ENCODE results near the gene SCAPER. TPM values are rescaled to one million over a fixed set of nuclear protein-coding genes. Genes with fewer than 3 reads are reported as not detected.

Gene SCAPER
- polyA plus RNA-seq, 4 donors, result 8.1 to 25.9 (median 14.0) TPM

DNA sequence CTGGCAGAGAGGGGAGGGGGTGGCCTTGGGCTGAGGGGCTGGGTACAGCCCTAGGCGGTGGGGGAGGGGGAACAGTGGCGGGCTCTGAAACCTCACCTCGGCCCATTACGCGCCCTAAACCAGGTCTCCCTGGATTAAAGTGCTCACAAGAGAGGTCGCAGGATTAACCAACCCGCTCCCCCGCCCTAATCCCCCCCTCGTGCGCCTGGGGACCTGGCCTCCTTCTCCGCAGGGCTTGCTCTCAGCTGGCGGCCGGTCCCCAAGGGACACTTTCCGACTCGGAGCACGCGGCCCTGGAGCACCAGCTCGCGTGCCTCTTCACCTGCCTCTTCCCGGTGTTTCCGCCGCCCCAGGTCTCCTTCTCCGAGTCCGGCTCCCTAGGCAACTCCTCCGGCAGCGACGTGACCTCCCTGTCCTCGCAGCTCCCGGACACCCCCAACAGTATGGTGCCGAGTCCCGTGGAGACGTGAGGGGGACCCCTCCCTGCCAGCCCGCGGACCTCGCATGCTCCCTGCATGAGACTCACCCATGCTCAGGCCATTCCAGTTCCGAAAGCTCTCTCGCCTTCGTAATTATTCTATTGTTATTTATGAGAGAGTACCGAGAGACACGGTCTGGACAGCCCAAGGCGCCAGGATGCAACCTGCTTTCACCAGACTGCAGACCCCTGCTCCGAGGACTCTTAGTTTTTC is 563.6 kb downstream of the SCAPER start:
- DNase-seq (peak in 1 of 2 donors; percentile 55), FAIRE-seq (no peak)
- peaks cover 20 to 92% (median 57%) of the 10 kb centered on the region in 3 donors for H3K27me3 ChIP-seq (ENCODE audit: control insufficient read depth in 3 of 3, insufficient read depth in 3 of 3, low read length in 3 of 3)
- peaks cover 0 to 3% of the 10 kb centered on the region in 2 donors for H3K9me3 ChIP-seq (ENCODE audit: control insufficient read depth in 2 of 2, insufficient read depth in 1 of 2, low read depth in 1 of 2, low read length in 1 of 2)
- no peak overlapping the region for H3K27ac ChIP-seq (ENCODE audit: low read depth in 1 of 3, low read length in 2 of 3)
- peaks cover 0 to 16% (median 0%) of the 10 kb centered on the region in 3 donors for H3K36me3 ChIP-seq (ENCODE audit: control insufficient read depth in 3 of 3, insufficient read depth in 2 of 3, low read depth in 1 of 3, low read length in 3 of 3)
- H3K4me3 ChIP-seq (ENCODE audit: low read depth in 1 of 3, low read length in 3 of 3), result peak overlapping the region in 2 of 3 donors; percentile 12 to 33
- peaks cover 17 to 36% (median 19%) of the 10 kb centered on the region in 3 donors for H3K4me1 ChIP-seq (ENCODE audit: control insufficient read depth in 3 of 3, insufficient read depth in 2 of 3, low read depth in 1 of 3, low read length in 2 of 3)
- 5 to 26% (median 13%) methylated on average over 40 to 42 of the region's 42 CpGs for WGBS, 3 donors

DNA sequence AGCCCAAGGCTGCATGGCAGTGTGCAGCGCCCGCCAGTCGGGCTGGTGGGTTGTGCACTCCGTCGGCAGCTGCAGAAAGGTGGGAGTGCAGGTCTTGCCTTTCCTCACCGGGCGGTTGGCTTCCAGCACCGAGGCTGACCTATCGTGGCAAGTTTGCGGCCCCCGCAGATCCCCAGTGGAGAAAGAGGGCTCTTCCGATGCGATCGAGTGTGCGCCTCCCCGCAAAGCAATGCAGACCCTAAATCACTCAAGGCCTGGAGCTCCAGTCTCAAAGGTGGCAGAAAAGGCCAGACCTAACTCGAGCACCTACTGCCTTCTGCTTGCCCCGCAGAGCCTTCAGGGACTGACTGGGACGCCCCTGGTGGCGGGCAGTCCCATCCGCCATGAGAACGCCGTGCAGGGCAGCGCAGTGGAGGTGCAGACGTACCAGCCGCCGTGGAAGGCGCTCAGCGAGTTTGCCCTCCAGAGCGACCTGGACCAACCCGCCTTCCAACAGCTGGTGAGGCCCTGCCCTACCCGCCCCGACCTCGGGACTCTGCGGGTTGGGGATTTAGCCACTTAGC is 564.3 kb downstream of the SCAPER start:
- H3K27ac ChIP-seq (ENCODE audit: low read depth in 1 of 3, low read length in 2 of 3), result peak overlapping the region in 1 of 3 donors; percentile 8
- WGBS, 3 donors, result 3 to 17% (median 13%) methylated on average over 33 to 35 of the region's 35 CpGs
- H3K27me3 ChIP-seq (ENCODE audit: control insufficient read depth in 3 of 3, insufficient read depth in 3 of 3, low read length in 3 of 3), result peaks cover 23 to 92% (median 56%) of the 10 kb centered on the region in 3 donors
- peaks cover 0 to 16% (median 0%) of the 10 kb centered on the region in 3 donors for H3K36me3 ChIP-seq (ENCODE audit: control insufficient read depth in 3 of 3, insufficient read depth in 2 of 3, low read depth in 1 of 3, low read length in 3 of 3)
- peaks cover 0 to 3% of the 10 kb centered on the region in 2 donors for H3K9me3 ChIP-seq (ENCODE audit: control insufficient read depth in 2 of 2, insufficient read depth in 1 of 2, low read depth in 1 of 2, low read length in 1 of 2)
- H3K4me3 ChIP-seq (ENCODE audit: low read depth in 1 of 3, low read length in 3 of 3), result peak overlapping the region in 2 of 3 donors; percentile 33 to 51
- FAIRE-seq (no peak), DNase-seq (peak; percentile 44 to 54)
- peaks cover 15 to 41% (median 19%) of the 10 kb centered on the region in 3 donors for H3K4me1 ChIP-seq (ENCODE audit: control insufficient read depth in 3 of 3, insufficient read depth in 2 of 3, low read depth in 1 of 3, low read length in 2 of 3)

DNA sequence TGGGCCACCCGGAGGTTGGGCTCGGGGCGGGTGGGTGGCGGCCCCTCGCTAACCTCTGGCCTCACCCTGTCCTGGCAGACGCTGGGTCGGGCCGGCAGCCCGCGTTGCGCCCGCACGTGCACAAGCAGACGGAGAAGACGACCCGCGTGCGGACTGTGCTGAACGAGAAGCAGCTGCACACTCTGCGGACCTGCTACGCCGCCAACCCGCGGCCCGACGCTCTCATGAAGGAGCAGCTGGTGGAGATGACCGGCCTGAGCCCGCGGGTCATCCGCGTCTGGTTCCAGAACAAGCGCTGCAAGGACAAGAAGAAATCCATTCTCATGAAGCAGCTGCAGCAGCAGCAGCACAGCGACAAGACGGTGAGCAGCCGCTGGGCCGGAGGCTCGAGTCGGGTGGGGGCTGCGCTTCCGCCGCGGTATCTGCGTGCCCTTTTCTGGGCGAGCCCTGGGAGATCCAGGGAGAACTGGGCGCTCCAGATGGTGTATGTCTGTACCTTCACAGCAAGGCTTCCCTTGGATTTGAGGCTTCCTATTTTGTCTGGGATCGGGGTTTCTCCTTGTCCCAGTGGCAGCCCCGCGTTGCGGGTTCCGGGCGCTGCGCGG is 564.8 kb downstream of the SCAPER start:
- H3K4me1 ChIP-seq (ENCODE audit: control insufficient read depth in 3 of 3, insufficient read depth in 2 of 3, low read depth in 1 of 3, low read length in 2 of 3), result peaks cover 15 to 42% (median 19%) of the 10 kb centered on the region in 3 donors
- peak overlapping the region in 1 of 3 donors; percentile 8 for H3K27ac ChIP-seq (ENCODE audit: low read depth in 1 of 3, low read length in 2 of 3)
- peak overlapping the region in 2 of 3 donors; percentile 33 to 51 for H3K4me3 ChIP-seq (ENCODE audit: low read depth in 1 of 3, low read length in 3 of 3)
- peaks cover 0 to 4% of the 10 kb centered on the region in 2 donors for H3K9me3 ChIP-seq (ENCODE audit: control insufficient read depth in 2 of 2, insufficient read depth in 1 of 2, low read depth in 1 of 2, low read length in 1 of 2)
- WGBS, 3 donors, result 2 to 7% (median 4%) methylated on average over 49 to 53 of the region's 53 CpGs
- H3K36me3 ChIP-seq (ENCODE audit: control insufficient read depth in 3 of 3, insufficient read depth in 2 of 3, low read depth in 1 of 3, low read length in 3 of 3), result peaks cover 0 to 16% (median 0%) of the 10 kb centered on the region in 3 donors
- DNase-seq (peak in 1 of 2 donors; percentile 77), FAIRE-seq (no peak)
- H3K27me3 ChIP-seq (ENCODE audit: control insufficient read depth in 3 of 3, insufficient read depth in 3 of 3, low read length in 3 of 3), result peaks cover 23 to 92% (median 51%) of the 10 kb centered on the region in 3 donors

DNA sequence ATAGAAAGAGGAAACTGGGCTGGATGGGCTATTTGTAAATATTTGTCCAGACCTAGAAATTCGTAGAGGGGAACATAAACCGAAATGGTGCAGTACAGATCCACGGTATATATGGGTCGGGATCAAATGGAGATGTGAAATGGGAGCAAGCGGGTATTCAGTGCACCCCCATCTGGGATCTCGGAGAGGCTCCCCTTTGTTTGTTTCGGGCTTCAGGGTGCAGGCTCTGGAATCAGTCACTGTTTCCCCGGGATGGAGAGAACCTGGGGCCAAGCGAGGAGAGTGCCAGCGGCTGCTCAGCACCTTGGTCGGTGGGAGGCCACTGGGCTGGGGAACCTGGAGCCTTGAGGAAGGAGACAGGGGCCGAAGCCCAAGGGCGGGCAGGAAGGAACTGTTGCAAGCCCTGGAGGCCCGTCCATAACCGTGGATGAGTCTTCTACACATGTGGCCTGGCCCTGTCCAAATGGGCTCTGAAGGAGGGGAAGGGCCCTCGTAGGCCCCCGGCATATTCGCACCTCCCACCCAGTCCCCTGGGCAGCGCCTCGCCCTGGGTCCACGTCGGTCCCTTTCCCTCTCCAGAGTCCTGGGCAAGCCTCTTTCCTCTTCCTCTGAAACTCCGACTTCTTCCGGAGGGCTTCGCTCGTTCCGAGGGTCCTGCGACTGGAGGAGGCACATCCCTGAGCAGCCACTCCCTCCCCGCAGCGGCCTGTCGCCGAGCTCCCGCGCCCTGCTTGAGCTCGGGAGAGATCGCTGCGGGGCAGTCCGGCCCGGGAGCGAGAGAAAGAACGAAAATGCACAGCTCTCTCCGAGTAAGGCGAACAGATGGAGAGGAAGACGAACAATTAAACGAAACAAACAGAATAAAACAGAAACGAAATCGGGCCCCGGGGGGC is 565.6 kb downstream of the SCAPER start:
- H3K27me3 ChIP-seq (ENCODE audit: control insufficient read depth in 3 of 3, insufficient read depth in 3 of 3, low read length in 3 of 3), result peaks cover 23 to 93% (median 52%) of the 10 kb centered on the region in 3 donors
- 8 to 12% (median 11%) methylated on average over 45 to 48 of the region's 48 CpGs for WGBS, 3 donors
- peaks cover 15 to 46% (median 19%) of the 10 kb centered on the region in 3 donors for H3K4me1 ChIP-seq (ENCODE audit: control insufficient read depth in 3 of 3, insufficient read depth in 2 of 3, low read depth in 1 of 3, low read length in 2 of 3)
- H3K27ac ChIP-seq (ENCODE audit: low read depth in 1 of 3, low read length in 2 of 3), result peak overlapping the region in 2 of 3 donors; percentile 8 to 33
- FAIRE-seq (no peak), DNase-seq (peak in 1 of 2 donors; percentile 71)
- peaks cover 0 to 16% (median 0%) of the 10 kb centered on the region in 3 donors for H3K36me3 ChIP-seq (ENCODE audit: control insufficient read depth in 3 of 3, insufficient read depth in 2 of 3, low read depth in 1 of 3, low read length in 3 of 3)
- peaks cover 0 to 7% of the 10 kb centered on the region in 2 donors for H3K9me3 ChIP-seq (ENCODE audit: control insufficient read depth in 2 of 2, insufficient read depth in 1 of 2, low read depth in 1 of 2, low read length in 1 of 2)
- peak overlapping the region in 2 of 3 donors; percentile 33 to 51 for H3K4me3 ChIP-seq (ENCODE audit: low read depth in 1 of 3, low read length in 3 of 3)

DNA sequence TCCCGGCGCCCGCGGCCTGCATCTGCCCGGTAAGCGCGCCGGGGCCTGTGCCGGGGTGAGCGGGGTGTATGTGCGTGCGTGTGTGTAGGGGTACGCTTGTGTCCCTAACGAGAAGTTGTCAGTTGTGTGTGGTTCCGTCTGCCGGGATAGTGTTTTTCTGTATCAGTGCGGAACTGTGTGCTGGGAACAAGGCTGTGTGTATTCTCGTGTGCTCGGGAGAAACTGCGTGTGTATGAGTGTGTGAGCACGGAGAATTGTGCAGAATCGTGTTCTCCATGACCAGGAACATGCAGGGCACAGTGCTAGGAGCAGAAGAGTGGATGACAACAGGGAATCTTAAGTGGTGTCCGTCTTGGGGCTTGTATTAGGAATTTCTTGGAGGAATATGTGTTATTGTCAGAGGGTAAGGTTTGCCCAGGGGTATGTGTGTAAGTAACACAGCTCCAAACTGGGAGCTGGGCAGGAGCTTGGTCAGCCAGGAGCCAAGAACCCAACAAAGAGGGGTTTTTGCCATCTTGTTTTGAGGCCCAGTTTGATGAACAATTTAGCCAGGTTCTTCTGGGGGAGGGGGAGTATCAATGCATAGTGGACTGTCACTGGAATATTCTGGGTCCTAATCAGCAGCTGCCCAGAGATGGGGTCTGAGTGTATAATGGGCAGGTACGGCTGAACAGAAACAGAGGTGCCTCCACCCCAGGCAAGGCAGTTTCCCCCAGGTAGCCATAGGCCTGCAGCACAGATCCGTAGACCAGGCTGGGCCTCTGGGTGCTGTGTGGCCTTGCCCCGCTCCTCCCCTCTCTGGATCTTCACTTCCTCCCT is 566.4 kb downstream of the SCAPER start:
- WGBS, 3 donors, result 12 to 18% (median 15%) methylated on average over 26 of the region's 26 CpGs
- DNase-seq, result no peak
- Histone ChIP-seq H3K4me3 (ENCODE audit: low read depth in 1 of 3, low read length in 3 of 3) (peak overlapping the region; percentile 21 to 41 (median 33)), H3K9me3 (ENCODE audit: control insufficient read depth in 2 of 2, insufficient read depth in 1 of 2, low read depth in 1 of 2, low read length in 1 of 2) (peaks cover 0 to 7% of the 10 kb centered on the region in 2 donors), H3K27ac (ENCODE audit: low read depth in 1 of 3, low read length in 2 of 3) (peak overlapping the region in 2 of 3 donors; percentile 8 to 78), H3K36me3 (ENCODE audit: control insufficient read depth in 3 of 3, insufficient read depth in 2 of 3, low read depth in 1 of 3, low read length in 3 of 3) (peaks cover 0 to 16% (median 0%) of the 10 kb centered on the region in 3 donors), H3K27me3 (ENCODE audit: control insufficient read depth in 3 of 3, insufficient read depth in 3 of 3, low read length in 3 of 3) (peaks cover 23 to 95% (median 50%) of the 10 kb centered on the region in 3 donors), H3K4me1 (ENCODE audit: control insufficient read depth in 3 of 3, insufficient read depth in 2 of 3, low read depth in 1 of 3, low read length in 2 of 3) (peaks cover 15 to 46% (median 19%) of the 10 kb centered on the region in 3 donors)
- no peak for FAIRE-seq

DNA sequence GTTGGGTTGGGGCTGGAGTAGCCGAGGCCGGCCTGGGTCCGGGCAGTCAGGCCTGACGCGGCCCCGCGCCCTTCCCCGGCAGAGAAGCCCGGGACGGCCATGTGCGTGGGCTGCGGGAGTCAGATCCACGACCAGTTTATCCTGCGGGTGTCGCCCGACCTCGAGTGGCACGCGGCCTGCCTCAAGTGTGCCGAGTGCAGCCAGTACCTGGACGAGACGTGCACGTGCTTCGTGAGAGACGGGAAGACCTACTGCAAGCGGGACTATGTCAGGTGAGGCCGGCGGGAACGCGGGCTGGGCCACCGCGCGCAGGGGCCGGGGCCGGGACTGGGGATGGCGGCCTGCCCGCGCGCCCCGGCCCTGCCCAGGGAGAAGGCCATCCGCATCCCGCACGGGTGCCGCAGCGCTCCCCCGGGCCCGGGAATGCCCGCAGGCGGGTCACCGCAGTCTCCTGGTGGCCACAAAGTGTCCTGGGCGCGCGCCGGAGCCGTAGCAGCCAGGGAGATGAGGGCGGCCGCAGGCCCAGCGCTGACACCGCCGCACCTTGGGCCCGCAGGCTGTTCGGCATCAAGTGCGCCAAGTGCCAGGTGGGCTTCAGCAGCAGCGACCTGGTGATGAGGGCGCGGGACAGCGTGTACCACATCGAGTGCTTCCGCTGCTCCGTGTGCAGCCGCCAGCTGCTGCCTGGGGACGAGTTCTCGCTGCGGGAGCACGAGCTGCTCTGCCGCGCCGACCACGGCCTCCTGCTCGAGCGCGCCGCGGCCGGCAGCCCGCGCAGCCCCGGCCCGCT is 567.2 kb downstream of the SCAPER start:
- peaks cover 13 to 41% (median 16%) of the 10 kb centered on the region in 3 donors for H3K4me1 ChIP-seq (ENCODE audit: control insufficient read depth in 3 of 3, insufficient read depth in 2 of 3, low read depth in 1 of 3, low read length in 2 of 3)
- H3K36me3 ChIP-seq (ENCODE audit: control insufficient read depth in 3 of 3, insufficient read depth in 2 of 3, low read depth in 1 of 3, low read length in 3 of 3), result peaks cover 0 to 12% (median 0%) of the 10 kb centered on the region in 3 donors
- peak overlapping the region; percentile 26 to 44 (median 41) for H3K4me3 ChIP-seq (ENCODE audit: low read depth in 1 of 3, low read length in 3 of 3)
- peak overlapping the region in 2 of 3 donors; percentile 62 to 78 for H3K27ac ChIP-seq (ENCODE audit: low read depth in 1 of 3, low read length in 2 of 3)
- peaks cover 23 to 95% (median 46%) of the 10 kb centered on the region in 3 donors for H3K27me3 ChIP-seq (ENCODE audit: control insufficient read depth in 3 of 3, insufficient read depth in 3 of 3, low read length in 3 of 3)
- peak in 1 of 2 donors; percentile 65 for DNase-seq
- FAIRE-seq, result no peak
- 2 to 5% (median 4%) methylated on average over 76 to 89 of the region's 89 CpGs for WGBS, 3 donors
- peaks cover 0 to 4% of the 10 kb centered on the region in 2 donors for H3K9me3 ChIP-seq (ENCODE audit: control insufficient read depth in 2 of 2, insufficient read depth in 1 of 2, low read depth in 1 of 2, low read length in 1 of 2)

All from small intestine (tissue), 7 donors.